Adrenal gland (tissue), 5 donors: ENCODE results near the gene CDH4.

ENCODE experiments used
- CTCF ChIP-seq, 6 experiments: fragments of 450-650 bp in 4 of 6; fragments of 200-600 bp in 2 of 6; sonication (generic) in 1 of 6; IDR thresholded peaks; 1 replicate in 5 of 6; 2 replicates in 1 of 6; pipeline versions ENCODE4 v1.5.1 to v1.8.0; 2016 to 2021; ENCODE audit warnings: antibody characterized with exemption in 6 of 6, mild to moderate bottlenecking in 2 of 6, moderate library complexity in 1 of 6
- POLR2A ChIP-seq, 2 donors: fragments of 450-650 bp; IDR thresholded peaks; one replicate each; pipeline ENCODE4 v1.6.1; 2017; ENCODE audit warnings: antibody characterized with exemption in 2 of 2, mild to moderate bottlenecking in 2 of 2, moderate library complexity in 1 of 2
- donor health status: DM: no; HTN: no; CAD: no.

DNA sequence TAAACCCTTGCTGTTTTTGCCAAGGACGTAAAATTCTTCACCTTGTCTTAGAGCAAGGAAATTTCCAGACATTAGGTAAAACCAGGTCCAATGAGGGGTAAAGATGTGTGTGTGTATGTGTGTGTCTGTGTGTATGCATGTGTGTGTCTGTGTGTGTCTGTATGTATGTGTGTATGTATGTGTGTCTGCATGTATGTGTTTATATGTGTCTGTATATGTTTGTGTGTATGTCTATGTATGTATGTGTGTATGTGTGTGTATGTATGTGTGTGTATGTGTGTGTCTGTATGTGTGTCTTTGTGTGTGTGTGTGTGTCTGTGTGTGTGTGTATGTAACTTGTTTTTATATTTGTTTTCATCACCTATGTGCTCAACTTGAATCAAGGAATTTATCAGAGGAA, 439.9 kb downstream of the CDH4 start:
- TF ChIP-seq CTCF (IDR thresholded peaks at IDR 0.05) (no peak), POLR2A (IDR thresholded peaks at IDR 0.05) (no peak)
